Stomach smooth muscle (tissue), 2 donors: Measurements from ENCODE around the gene TSTD2.

ENCODE experiments used
- H3K27ac ChIP-seq: one replicate; pipeline ENCODE4 v1.7.0; 2013; ENCODE audit warnings: mild to moderate bottlenecking, low read length, inconsistent platforms
- H3K27me3 ChIP-seq, 2 donors: one replicate each; pipeline ENCODE4 v1.7.0; 2013; ENCODE audit warnings: low read length in 2 of 2; ENCODE audit not compliant: insufficient read depth in 2 of 2, control insufficient read depth in 1 of 2
- H3K36me3 ChIP-seq, 2 donors: one replicate each; pipeline ENCODE4 v1.7.0; 2013; ENCODE audit warnings: low read length in 2 of 2; ENCODE audit not compliant: control insufficient read depth in 2 of 2, insufficient read depth in 2 of 2
- H3K4me1 ChIP-seq: one replicate; pipeline ENCODE4 v1.7.0; 2013; ENCODE audit warnings: low read length; ENCODE audit not compliant: control insufficient read depth, insufficient read depth
- H3K4me3 ChIP-seq, 2 donors: one replicate each; pipeline ENCODE4 v1.7.0; 2013; ENCODE audit warnings: low read length in 2 of 2
- H3K9ac ChIP-seq, 2 donors: one replicate each; pipeline ENCODE4 v1.7.0; 2013; ENCODE audit warnings: low read length in 2 of 2, mild to moderate bottlenecking in 1 of 2
- H3K9me3 ChIP-seq, 2 donors: one replicate each; pipeline ENCODE4 v1.7.0; 2013; ENCODE audit warnings: low read length in 2 of 2; ENCODE audit not compliant: control insufficient read depth in 2 of 2
- donor health status: healthy.
- donor health status: Pancreatic carcinoma.

The TSTD2 gene

GRCh38 chr9:97604901-97605645 is 28.1 kb downstream of the TSTD2 start:
- no peak overlapping the region for H3K27ac ChIP-seq
- peaks cover 43 to 44% of the 10 kb centered on the region in 2 donors for H3K36me3 ChIP-seq
- H3K4me1 ChIP-seq = no peaks in the 10 kb centered on the region
- no peak overlapping the region for H3K4me3 ChIP-seq
- H3K27me3 ChIP-seq = no peaks in the 10 kb centered on the region
- no peak overlapping the region for H3K9ac ChIP-seq
- no peaks in the 10 kb centered on the region for H3K9me3 ChIP-seq

GRCh38 chr9:97602430-97602829 is 30.7 kb downstream of the TSTD2 start:
- Histone ChIP-seq H3K9me3 (no peaks in the 10 kb centered on the region), H3K9ac (no peak overlapping the region), H3K27me3 (no peaks in the 10 kb centered on the region), H3K4me1 (peaks cover 11% of the 10 kb centered on the region), H3K36me3 (peaks cover 48 to 50% of the 10 kb centered on the region in 2 donors), H3K4me3 (no peak overlapping the region), H3K27ac (peak overlapping the region; percentile 11)

- Histone ChIP-seq H3K4me1 (peaks cover 20% of the 10 kb centered on the region), H3K36me3 (peaks cover 48 to 50% of the 10 kb centered on the region in 2 donors)
Measured at GRCh38 chr9:97601228-97601898, 31.8 kb downstream of the TSTD2 start.

GRCh38 chr9:97600531-97601227 is 32.5 kb downstream of the TSTD2 start:
- Histone ChIP-seq H3K4me1 (peaks cover 24% of the 10 kb centered on the region), H3K4me3 (no peak overlapping the region), H3K27ac (no peak overlapping the region), H3K9me3 (no peaks in the 10 kb centered on the region), H3K27me3 (no peaks in the 10 kb centered on the region), H3K9ac (no peak overlapping the region), H3K36me3 (peaks cover 46 to 47% of the 10 kb centered on the region in 2 donors)

More at GRCh38 chr9:97601228-97601898, 31.8 kb downstream of the TSTD2 start:
- Histone ChIP-seq H3K4me3 (no peak overlapping the region), H3K9me3 (no peaks in the 10 kb centered on the region), H3K27me3 (no peaks in the 10 kb centered on the region), H3K9ac (no peak overlapping the region), H3K27ac (no peak overlapping the region)

- Histone ChIP-seq H3K9me3 (no peaks in the 10 kb centered on the region), H3K4me3 (no peak overlapping the region), H3K9ac (no peak overlapping the region), H3K27ac (no peak overlapping the region), H3K36me3 (peaks cover 36 to 42% of the 10 kb centered on the region in 2 donors), H3K4me1 (peaks cover 32% of the 10 kb centered on the region), H3K27me3 (no peaks in the 10 kb centered on the region)
Measured at GRCh38 chr9:97599314-97599846, 33.8 kb downstream of the TSTD2 start.

- H3K27ac ChIP-seq = no peak overlapping the region
- H3K9ac ChIP-seq = no peak overlapping the region
- H3K27me3 ChIP-seq = no peaks in the 10 kb centered on the region
- H3K36me3 ChIP-seq = peaks cover 33 to 36% of the 10 kb centered on the region in 2 donors
- peak overlapping the region in 1 of 2 donors; percentile 35 for H3K4me3 ChIP-seq
- H3K4me1 ChIP-seq = peaks cover 39% of the 10 kb centered on the region
- no peaks in the 10 kb centered on the region for H3K9me3 ChIP-seq
Measured at GRCh38 chr9:97598461-97599288, 34.5 kb downstream of the TSTD2 start.

- peaks cover 34 to 39% of the 10 kb centered on the region in 2 donors for H3K36me3 ChIP-seq
- no peaks in the 10 kb centered on the region for H3K9me3 ChIP-seq
- H3K27me3 ChIP-seq = no peaks in the 10 kb centered on the region
- peak overlapping the region; percentile 55 for H3K27ac ChIP-seq
- H3K9ac ChIP-seq = no peak overlapping the region
- H3K4me3 ChIP-seq = peak overlapping the region in 1 of 2 donors; percentile 8
- H3K4me1 ChIP-seq = peaks cover 46% of the 10 kb centered on the region
Measured at GRCh38 chr9:97596906-97597305, 36.3 kb downstream of the TSTD2 start.

- Histone ChIP-seq H3K27ac (peak overlapping the region; percentile 80), H3K4me1 (peaks cover 46% of the 10 kb centered on the region), H3K4me3 (peak overlapping the region in 1 of 2 donors; percentile 22), H3K27me3 (no peaks in the 10 kb centered on the region), H3K9ac (peak overlapping the region in 1 of 2 donors; percentile 36), H3K9me3 (no peaks in the 10 kb centered on the region), H3K36me3 (peaks cover 19 to 23% of the 10 kb centered on the region in 2 donors)
Measured at GRCh38 chr9:97594381-97594921, 38.7 kb downstream of the TSTD2 start.

GRCh38 chr9:97593960-97594359 is 39.2 kb downstream of the TSTD2 start:
- Histone ChIP-seq H3K4me1 (peaks cover 46% of the 10 kb centered on the region), H3K27me3 (no peaks in the 10 kb centered on the region), H3K27ac (peak overlapping the region; percentile 80), H3K9ac (peak overlapping the region in 1 of 2 donors; percentile 58), H3K36me3 (peaks cover 16 to 19% of the 10 kb centered on the region in 2 donors), H3K4me3 (no peak overlapping the region), H3K9me3 (no peaks in the 10 kb centered on the region)
